ENCODE data around the gene MMS22L.

Gene MMS22L

GRCh38 chr6:97145691-97146090 is 137.3 kb downstream of the MMS22L start:
- DNase-seq (ENCODE audit: low read depth) = no peak

- DNase-seq (ENCODE audit: low read depth) = no peak
Observed at GRCh38 chr6:97141756-97142155, 141.3 kb downstream of the MMS22L start.

- DNase-seq (ENCODE audit: low read depth) = no peak
Observed at GRCh38 chr6:97138581-97138980, 144.4 kb downstream of the MMS22L start.

DNA sequence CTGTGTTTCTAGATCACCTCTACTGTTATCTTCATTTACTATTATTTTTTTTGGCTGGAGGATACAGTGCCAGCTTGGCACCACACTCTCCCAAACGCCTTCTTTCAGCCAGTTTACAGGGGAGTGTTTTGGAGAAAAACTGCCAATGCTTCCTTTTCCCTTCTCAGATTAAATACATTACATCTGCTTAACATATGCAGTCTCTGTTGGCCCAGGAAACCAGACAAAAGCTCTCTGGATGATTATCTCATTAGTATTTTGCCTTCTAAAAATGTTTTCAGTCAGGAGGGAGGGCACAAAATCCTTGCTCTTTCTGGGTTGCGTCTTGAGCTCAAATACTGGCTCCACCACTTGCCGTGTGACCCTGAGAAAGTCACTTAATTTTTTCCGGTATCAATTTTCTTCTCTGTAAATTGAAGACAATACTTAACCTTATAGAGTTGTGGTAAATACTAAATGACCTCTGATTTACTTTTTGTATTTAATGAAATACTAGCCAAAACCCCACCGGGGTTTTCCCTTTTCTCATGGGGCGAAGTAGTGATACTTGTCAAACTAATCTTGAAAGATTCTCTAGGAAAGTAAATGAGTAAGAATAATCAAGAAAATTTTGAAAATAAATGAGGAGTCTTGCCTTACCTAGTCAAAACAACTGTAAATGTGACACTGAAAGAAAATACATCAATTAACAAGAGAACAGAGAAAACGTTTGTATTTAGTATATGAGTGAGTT is 146.2 kb downstream of the MMS22L start:
- DNase-seq (ENCODE audit: low read depth) = no peak

DNA sequence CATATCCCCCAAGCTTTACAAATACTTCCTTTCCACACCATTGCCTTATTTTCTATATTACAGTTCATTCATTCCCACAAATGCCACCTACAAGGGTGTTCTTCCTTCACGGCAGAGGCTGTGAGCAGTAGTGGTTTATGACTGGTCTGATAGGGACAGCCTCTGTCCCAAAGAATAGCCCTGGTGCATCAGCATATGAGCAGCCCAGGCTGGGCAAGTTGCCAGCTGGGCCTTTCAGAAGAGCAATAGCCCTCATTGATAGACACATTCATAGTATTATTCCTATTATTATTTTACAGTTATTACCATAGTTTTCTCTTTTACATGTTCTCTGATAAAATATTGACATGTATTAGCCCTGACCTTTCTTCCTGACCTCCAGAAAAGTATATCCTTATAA is 149.9 kb downstream of the MMS22L start:
- DNase-seq (ENCODE audit: low read depth) = no peak

GRCh38 chr6:97129106-97129505 is 153.9 kb downstream of the MMS22L start:
- DNase-seq (ENCODE audit: low read depth) = no peak

GRCh38 chr6:97128507-97128906 is 154.5 kb downstream of the MMS22L start:
- DNase-seq (ENCODE audit: low read depth) = no peak

- DNase-seq (ENCODE audit: low read depth) = no peak
Observed at GRCh38 chr6:97123652-97124051, 159.4 kb downstream of the MMS22L start.

- DNase-seq (ENCODE audit: low read depth) = no peak
Observed at GRCh38 chr6:97123112-97123511, 159.9 kb downstream of the MMS22L start.

DNA sequence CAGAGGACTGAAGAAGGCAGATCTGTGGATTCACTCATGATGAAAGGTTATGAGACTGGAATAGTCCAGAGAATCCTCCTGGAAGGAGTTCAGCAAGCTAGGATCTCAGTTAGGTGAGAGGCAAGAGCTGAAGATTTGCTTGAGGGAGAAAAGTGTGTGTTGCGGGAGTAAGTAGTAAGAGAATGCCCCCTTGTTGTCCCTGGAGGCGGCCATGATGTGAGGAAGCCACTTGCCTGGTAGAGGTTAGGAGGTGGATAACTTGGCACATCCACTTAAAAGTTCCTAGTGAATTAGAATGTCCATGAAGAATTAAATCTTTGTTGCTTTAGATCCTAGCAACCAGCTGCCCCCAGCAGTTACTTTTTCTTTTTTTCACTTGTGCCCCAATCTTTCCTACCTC is 162.5 kb downstream of the MMS22L start:
- no peak for DNase-seq (ENCODE audit: low read depth)

GRCh38 chr6:97114645-97115044 is 168.4 kb downstream of the MMS22L start:
- no peak for DNase-seq (ENCODE audit: low read depth)

GRCh38 chr6:97113170-97113569 is 169.8 kb downstream of the MMS22L start:
- no peak for DNase-seq (ENCODE audit: low read depth)

GRCh38 chr6:97111243-97111642 is 171.8 kb downstream of the MMS22L start:
- no peak for DNase-seq (ENCODE audit: low read depth)

GRCh38 chr6:97110626-97111025 is 172.4 kb downstream of the MMS22L start:
- no peak for DNase-seq (ENCODE audit: low read depth)

GRCh38 chr6:97110149-97110548 is 172.9 kb downstream of the MMS22L start:
- no peak for DNase-seq (ENCODE audit: low read depth)

GRCh38 chr6:97109444-97109843 is 173.6 kb downstream of the MMS22L start:
- DNase-seq (ENCODE audit: low read depth) = no peak

DNA sequence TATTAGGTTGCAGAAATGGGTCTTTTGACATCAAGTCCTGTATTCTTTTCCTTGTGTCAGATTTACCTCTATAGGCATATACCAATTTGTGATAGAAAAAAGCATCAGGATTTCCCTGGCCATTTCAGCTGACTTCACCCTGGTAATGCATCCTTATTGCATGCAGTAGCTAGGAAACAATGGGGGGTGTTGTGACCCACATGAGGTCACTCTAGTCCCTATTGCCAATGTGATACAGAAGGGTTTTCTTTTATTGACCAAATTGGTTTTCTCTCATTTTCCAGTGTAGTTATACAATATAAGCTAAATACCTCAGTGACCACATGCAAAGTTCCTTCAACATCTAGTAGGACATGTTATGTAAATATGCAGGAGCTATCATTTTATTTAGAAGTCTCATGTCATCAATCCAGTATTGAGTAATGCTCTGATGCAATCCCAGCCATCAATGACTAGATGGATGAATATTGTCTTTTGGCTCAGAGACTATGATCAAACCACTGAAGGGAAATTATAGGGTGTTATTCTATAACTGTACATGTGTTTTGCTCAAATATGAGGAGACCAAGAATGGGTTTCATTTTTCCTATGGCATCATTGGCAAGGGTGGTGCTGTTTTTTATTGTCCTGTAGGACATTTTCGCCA is 180.7 kb downstream of the MMS22L start:
- DNase-seq (ENCODE audit: low read depth) = no peak

- DNase-seq (ENCODE audit: low read depth) = no peak
Observed at GRCh38 chr6:97100696-97101095, 182.3 kb downstream of the MMS22L start.

DNA sequence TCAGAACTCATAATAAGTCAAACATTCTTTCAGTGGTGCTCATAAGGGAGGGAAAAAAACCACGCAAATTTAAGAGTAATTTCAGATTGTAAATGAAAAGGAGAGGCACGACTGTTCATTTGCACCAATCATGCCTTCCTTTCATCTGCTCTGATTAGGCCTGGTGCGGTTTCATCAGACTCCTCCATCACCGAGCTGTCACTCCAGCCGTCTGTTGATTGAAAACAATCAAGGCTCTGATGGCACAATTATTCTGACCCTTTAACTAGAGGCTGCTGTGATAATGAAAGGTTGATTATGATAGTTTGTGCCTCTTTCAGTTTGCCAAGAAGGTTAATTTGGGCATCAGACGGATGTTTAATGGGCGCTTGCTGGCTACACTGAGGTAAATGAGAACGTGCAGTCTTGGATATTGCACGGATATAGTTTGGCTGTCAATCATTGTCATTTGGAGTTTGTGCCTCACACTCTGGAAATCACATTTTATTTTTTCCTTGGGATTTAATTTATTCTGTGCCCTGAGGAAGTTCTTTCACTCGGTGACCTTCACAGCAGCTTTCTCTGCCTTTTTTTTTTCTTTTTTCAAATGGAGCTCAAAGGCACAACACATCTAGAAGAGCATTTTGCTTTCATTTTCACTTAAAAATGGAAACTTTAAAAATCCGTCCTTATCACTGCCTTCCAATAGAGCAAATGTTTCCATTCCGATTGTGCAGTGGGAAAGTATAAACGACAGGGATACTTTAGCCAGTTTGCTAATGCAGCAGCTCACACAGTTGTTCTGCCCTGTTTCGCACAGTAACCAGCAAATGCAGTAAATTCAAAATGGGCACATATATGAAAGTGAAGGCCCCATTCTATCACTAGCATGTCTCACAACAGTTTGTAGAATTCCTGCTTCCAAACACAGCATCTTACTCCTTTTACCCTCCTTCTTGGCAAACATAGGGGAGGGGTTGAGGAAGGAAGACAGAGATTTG is 185.7 kb downstream of the MMS22L start:
- no peak for DNase-seq (ENCODE audit: low read depth)

DNA sequence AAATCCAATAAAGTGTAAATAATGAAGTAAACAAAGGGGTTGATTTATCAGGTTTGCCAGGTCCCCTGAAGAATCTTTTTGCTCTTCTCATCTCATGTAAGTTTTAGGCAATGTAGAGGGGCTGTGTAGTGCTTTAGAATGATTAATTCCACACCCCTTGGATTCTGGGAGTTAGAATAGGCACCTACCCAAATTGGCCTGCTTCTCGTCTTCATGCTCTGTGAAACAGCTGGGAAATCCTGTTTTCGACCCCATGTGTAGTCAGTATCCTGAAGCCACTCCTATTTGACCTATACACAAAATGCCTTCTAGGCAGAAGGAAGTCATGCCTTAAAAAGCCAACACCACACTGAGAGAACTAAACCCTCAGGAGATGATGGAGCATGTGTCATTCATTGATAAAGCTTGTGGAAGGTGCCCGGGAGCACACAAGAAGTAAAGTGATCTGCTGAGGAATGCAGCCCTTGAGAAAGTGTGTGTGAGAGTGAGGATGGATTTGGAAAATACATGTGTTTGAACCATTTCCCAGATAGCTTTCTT is 187.6 kb downstream of the MMS22L start:
- no peak for DNase-seq (ENCODE audit: low read depth)

- no peak for DNase-seq (ENCODE audit: low read depth)
Observed at GRCh38 chr6:97094376-97094775, 188.6 kb downstream of the MMS22L start.

DNA sequence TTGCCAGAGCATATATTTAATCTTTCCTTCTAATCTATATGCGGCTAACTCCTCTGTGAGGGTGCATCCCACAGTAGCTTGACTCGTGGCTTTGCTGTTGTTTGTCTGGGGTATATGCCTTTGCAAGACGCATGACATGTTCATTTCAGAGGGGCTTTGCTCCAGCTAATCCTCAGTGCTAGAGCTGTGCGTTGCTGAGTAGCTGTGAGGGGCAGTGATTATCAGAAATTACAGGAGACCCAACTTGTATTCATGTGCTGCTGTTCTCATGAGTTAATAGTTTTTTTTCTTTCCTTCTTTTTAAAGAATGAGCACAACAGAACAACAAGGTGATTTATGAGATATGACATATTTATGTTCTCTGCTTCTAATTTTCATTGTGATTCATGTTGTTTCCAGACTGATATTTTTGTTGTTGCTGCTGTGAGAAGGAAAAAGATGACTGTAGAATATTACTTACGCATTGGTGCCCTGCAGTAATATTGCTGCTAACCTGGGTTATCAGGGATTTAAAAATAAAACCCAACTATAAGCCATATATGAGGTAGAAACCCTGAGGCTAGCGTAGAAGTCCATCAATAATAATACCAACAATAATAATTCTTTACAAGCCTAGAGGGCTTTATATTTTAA is 190.2 kb downstream of the MMS22L start:
- DNase-seq (ENCODE audit: low read depth) = no peak

Measured in HS-27A (cell line).